C1 segment of cervical spinal cord (tissue), 14 donors: ENCODE data around the gene RABGAP1.
A peak's percentile ranks its signal among the peaks of the same experiment; 100 is the strongest.

Experiments used
- DNase-seq, 14 donors: peaks; one replicate each; lab custom pipeline; 2025; lab: John Stamatoyannopoulos, UW

RABGAP1 gene

GRCh38 chr9:123109540-123110279 lies 168.9 kb downstream of the RABGAP1 start:
- DNase-seq, result no peak

GRCh38 chr9:123111427-123112014 lies 170.7 kb downstream of the RABGAP1 start:
- DNase-seq, result peak in 2 of 14 donors; percentile 20 to 75

- peak in 8 of 14 donors; percentile 17 to 78 (median 36) for DNase-seq
Observed at GRCh38 chr9:123112015-123112975, 171.5 kb downstream of the RABGAP1 start.

- no peak for DNase-seq
Observed at GRCh38 chr9:123113185-123113584, 172.4 kb downstream of the RABGAP1 start.

GRCh38 chr9:123115146-123115913 lies 174.5 kb downstream of the RABGAP1 start:
- peak in 4 of 14 donors; percentile 47 to 58 (median 56) for DNase-seq

GRCh38 chr9:123116036-123116435 lies 175.2 kb downstream of the RABGAP1 start:
- no peak for DNase-seq

- DNase-seq, result peak in 1 of 14 donors; percentile 50
Observed at GRCh38 chr9:123119566-123119965, 178.7 kb downstream of the RABGAP1 start.

- DNase-seq, result no peak
Observed at GRCh38 chr9:123120131-123120530, 179.3 kb downstream of the RABGAP1 start.

GRCh38 chr9:123120953-123121352 lies 180.1 kb downstream of the RABGAP1 start:
- no peak for DNase-seq

GRCh38 chr9:123121457-123121856 lies 180.6 kb downstream of the RABGAP1 start:
- DNase-seq, result no peak

- no peak for DNase-seq
Observed at GRCh38 chr9:123127512-123128075, 186.8 kb downstream of the RABGAP1 start.

GRCh38 chr9:123128591-123128990 lies 187.8 kb downstream of the RABGAP1 start:
- no peak for DNase-seq

GRCh38 chr9:123129423-123129822 lies 188.6 kb downstream of the RABGAP1 start:
- no peak for DNase-seq

GRCh38 chr9:123131258-123131657 lies 190.4 kb downstream of the RABGAP1 start:
- DNase-seq, result no peak

- DNase-seq, result no peak
Observed at GRCh38 chr9:123131993-123132392, 191.2 kb downstream of the RABGAP1 start.

- no peak for DNase-seq
Observed at GRCh38 chr9:123132696-123133095, 191.9 kb downstream of the RABGAP1 start.

GRCh38 chr9:123135430-123135829 lies 194.6 kb downstream of the RABGAP1 start:
- no peak for DNase-seq

GRCh38 chr9:123138163-123138562 lies 197.3 kb downstream of the RABGAP1 start:
- peak in 1 of 14 donors; percentile 6 for DNase-seq

GRCh38 chr9:123149067-123149466 lies 208.2 kb downstream of the RABGAP1 start:
- no peak for DNase-seq

- no peak for DNase-seq
Observed at GRCh38 chr9:123150708-123151503, 210.1 kb downstream of the RABGAP1 start.
